Measurements from ENCODE around the gene PHLDB3. TPM values are rescaled to one million over a fixed set of nuclear protein-coding genes. Genes with fewer than 3 reads are reported as not detected.

Gene PHLDB3
- total RNA-seq, 4 donors from 2014 or later = 2.0 to 8.7 (median 3.9) TPM

- no peak for ATAC-seq (ENCODE audit: low FRiP score)
- no peak for TF ChIP-seq CTCF (IDR thresholded peaks at IDR 0.05)
- no peak for DNase-seq (ENCODE audit: low spot score)
These were observed 21.3 kb downstream of the PHLDB3 start for GRCh38 chr19:43483281-43483680.

- no peak for ATAC-seq (ENCODE audit: low FRiP score)
- TF ChIP-seq CTCF (IDR thresholded peaks at IDR 0.05) = no peak
- no peak for DNase-seq (ENCODE audit: low spot score)
These were observed 22.4 kb downstream of the PHLDB3 start for GRCh38 chr19:43482193-43482592.

GRCh38 chr19:43481701-43482100, 22.8 kb downstream of the PHLDB3 start:
- no peak for TF ChIP-seq CTCF (IDR thresholded peaks at IDR 0.05)
- ATAC-seq (ENCODE audit: low FRiP score) (no peak), DNase-seq (ENCODE audit: low spot score) (no peak)

GRCh38 chr19:43480574-43480973, 24.0 kb downstream of the PHLDB3 start:
- DNase-seq (ENCODE audit: low spot score) = no peak
- no peak for ATAC-seq (ENCODE audit: low FRiP score)
- no peak for TF ChIP-seq CTCF (IDR thresholded peaks at IDR 0.05)

GRCh38 chr19:43479961-43480561, 24.5 kb downstream of the PHLDB3 start:
- DNase-seq (ENCODE audit: low spot score) (no peak), ATAC-seq (ENCODE audit: low FRiP score) (no peak)
- TF ChIP-seq CTCF (IDR thresholded peaks at IDR 0.05) = no peak

- no peak for ATAC-seq (ENCODE audit: low FRiP score)
- TF ChIP-seq CTCF (IDR thresholded peaks at IDR 0.05) = no peak
- no peak for DNase-seq (ENCODE audit: low spot score)
These were observed 25.3 kb downstream of the PHLDB3 start for GRCh38 chr19:43479226-43479625.

- DNase-seq (ENCODE audit: low spot score) (no peak), ATAC-seq (ENCODE audit: low FRiP score) (no peak)
- no peak for TF ChIP-seq CTCF (IDR thresholded peaks at IDR 0.05)
These were observed 26.2 kb downstream of the PHLDB3 start for GRCh38 chr19:43478323-43478722.
